HG03280 (cell line): ENCODE data around the gene VPS8.
"Not testable (repeated sequence)": the region's sequence is repeated elsewhere in the genome, so short reads cannot be mapped to it uniquely, and the experiment has no call there.

Experiments used
- ATAC-seq: cut with Tn5 transposase; IDR thresholded peaks from one replicate; pipeline ENCODE4 v1.9.1; 2021; ENCODE audit warnings: mild to moderate bottlenecking, moderate library complexity; ENCODE audit not compliant: unreplicated experiment

VPS8 gene

DNA sequence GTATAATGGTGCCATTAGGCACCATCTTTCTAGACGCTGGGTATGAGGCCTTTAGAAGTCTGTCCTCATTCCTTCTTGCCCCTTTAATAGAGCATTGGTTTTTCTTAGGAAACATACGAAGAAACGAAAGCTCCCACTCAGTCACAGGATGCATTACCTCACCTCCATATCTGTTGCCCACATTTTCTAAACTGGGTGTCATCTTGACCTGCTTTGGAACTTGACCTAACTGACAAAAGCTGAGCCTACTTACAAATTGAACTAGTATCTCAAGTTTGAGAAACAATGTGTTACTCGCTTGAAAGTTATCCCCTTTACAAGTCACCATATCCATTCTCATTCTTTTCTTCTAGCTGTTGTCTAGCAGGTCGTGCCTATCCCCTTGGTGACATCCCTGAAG, 102.7 kb downstream of the VPS8 start:
- ATAC-seq = no peak

DNA sequence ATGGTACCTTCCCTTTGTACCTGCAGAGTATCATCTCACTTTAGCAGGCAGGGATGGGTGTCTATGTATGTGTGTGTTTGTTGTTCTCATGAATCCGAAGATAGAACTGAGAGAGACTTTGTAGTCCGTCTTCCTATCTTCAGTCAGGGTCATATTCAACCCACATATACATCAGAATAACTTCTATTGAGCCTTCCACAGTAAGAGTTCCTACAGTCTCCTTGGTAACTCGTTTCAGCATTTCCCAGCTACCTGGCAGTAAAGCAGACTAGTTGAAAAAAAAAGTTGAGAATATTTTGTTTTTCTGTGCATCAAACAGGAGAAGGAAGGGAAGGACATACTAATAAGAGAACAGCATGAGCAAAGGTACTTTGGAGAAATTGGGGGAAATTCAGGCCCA, 106.8 kb downstream of the VPS8 start:
- no peak for ATAC-seq

DNA sequence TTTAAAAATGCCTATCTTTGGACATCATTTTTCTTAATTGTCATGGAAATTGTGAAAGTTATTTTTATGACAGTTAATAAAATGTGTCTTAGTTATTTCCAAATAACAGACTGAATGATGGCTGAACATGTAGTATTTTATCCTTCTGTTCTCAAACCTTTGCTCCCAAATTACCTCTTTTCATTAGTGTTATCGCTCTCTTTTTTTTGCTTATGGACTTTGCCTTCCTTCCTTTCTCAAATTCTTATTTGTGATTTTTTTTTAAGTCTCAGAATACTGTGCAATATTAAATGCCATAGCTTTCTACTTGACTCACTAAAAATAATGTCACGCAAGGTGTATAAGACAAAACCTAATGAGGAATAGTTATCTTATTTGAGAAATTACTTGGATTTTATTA, 107.7 kb downstream of the VPS8 start:
- no peak for ATAC-seq

DNA sequence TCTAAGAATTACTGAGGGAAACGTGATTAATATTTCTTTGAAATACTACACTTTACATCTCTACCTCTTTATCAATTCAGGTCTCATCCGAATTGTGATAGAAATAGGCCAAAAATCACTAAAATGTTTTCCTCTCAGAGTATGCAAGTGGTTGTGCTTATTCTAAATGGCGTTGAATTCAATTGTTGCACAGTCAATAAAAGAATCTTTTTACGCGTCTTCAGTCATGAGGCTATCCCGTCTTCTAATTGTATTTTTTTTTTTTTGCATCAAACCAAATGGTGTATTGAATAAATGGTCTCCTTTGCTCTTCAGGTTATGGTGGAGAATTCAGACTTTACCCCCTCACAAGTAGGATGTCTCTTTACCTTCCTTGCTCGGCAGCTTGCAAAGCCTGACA, 112.6 kb downstream of the VPS8 start:
- no peak for ATAC-seq

DNA sequence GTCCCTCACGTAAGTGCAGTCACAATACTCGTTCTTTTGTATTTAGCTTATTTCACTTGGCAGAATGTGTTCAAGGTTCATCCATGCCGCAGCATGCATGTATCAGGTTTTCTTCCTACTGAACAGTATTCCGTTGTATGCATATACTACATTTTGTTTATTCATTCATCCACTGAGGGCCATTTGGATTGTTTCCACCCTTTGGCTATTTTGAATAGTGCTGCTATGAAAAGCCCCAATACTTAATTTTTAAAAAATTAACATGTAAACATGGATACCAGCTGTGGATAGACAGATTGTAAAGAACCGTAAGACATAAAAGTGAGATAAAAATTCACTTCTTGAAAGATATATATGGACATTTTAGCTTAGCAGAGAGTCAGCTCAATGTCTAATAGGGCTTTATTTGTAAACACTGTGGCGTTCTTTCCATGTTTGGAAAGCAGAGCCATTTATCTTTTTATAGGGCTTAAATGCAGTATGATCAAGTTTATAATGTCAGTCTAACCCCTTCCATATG, 115.9 kb downstream of the VPS8 start:
- ATAC-seq = no peak

DNA sequence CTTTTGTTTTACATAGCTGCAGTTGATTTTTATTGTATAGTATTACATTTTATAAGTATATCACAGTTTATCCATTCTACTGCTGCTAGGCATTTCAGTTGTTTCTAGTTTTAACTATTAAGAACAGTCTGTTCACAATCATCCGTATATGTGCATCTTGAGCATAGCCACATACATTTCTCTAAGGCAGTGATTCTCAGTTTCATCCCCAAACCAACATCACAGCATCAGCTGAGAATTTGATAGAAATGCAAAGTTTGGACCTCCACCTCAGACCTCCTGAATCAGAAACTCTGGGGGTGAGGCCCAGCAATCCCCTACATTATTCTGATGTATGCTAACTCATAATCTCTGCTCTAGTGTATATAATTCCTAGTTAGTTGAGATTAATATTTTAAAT, 120.8 kb downstream of the VPS8 start:
- ATAC-seq = no peak

DNA sequence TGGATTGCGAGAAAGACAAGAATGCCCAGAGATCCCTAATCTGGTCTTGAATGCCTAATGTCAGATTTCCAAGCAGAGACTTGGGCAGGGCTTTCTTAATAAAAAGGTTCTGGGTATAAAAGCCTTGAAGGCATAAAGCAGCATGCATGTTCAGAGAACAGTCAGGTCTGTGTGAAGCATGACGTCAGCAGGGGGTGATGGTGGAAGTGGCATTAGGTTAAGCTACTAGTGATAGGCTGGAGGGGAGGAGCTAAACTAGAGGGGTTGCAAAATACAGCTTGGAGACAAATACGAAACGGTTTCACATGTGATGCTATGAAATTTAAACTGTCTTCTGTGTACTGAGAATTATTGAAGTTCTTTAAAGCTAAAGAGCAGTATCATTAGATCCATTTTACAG, 125.6 kb downstream of the VPS8 start:
- ATAC-seq = no peak

DNA sequence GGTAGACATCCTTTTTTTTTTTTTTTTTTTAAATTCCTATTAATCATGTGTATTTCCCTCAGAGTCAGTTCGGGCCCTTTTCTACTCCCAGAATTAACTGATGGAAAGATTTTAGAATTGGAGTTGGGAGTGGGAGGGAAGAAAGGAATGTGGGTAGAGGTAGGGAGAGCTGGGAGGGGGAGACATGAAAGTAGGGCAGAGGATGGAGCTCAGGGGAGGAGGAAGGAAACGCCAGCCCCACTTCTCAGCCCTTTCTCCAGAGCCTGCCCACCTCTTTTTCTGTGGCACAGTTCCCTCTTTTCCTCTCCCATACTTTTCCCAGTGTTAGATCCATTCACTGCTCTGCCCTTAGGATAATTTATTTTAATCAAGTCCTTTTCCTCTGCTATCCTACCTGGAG, 129.4 kb downstream of the VPS8 start:
- no peak for ATAC-seq

DNA sequence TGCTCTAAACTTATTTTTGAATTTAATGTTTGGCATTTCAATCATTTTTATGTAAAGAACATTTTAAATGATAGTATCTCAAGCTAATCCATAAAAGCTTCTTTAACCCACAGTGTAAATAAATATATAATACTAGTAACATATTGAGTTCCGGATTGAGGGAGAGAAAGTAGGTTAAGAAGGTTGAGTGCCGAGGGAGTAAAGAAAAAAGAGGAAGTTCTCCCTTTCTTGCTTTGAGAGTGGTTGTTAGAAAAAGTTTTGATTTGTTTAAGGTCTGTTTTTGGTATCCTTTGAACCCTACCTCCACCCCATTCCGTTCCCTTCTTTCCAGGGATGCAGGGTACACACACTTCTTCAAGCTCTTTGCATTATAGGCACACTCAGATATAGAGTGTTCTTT, 130.8 kb downstream of the VPS8 start:
- ATAC-seq = no peak

DNA sequence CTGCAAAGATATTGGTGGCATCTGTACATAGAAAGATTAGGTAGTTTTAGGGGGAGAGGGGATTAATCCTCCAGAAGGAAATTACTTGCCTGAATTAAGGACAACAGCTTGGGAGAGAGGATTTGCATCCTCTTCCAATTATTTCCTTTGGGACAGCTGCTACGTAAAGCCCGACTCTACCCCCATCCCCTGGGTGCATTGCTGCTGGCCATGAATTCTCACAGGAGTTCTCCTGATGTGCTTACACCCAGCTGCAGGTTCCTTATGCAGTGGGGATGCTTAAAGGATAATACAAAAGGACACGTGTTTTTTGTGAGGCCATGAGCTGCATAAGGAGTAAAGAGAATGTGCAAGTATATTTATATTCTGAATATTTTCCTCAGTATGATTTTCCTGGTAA, 132.3 kb downstream of the VPS8 start:
- no peak for ATAC-seq

DNA sequence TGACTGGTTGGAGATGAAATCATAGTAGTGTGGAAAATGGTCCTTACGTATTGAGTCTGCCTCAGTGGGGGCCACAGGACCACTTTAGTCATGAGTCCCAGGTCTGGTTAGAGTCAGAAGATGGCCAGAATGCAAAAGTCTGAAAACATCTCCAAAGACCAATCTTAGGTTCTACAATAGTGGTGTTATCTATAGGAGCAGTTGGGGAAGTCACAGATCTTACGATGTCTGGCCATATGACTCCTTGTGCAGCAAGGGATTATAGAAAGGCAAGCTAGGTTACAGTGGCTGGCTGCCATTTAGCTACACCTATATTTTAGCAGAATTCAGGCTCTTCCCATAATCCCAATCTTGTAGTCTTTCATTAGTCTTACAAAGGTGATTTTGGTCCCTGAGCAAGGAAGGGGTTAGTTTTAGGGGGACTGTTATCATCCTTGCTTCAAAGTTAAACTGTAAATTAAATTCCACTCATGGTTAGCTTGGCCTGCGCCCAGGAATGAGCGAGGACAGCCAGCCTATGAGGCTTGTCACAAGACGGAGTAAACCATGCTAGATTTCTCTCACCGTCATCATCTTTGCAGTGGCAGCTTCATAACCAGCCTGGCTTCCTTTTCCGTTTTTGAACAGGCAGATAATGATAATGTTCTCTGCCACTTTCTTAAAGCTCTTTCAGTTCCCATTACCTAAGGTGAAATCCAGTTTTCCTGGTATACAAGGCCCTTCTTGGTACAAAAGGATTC, 134.1 kb downstream of the VPS8 start:
- ATAC-seq = no peak

DNA sequence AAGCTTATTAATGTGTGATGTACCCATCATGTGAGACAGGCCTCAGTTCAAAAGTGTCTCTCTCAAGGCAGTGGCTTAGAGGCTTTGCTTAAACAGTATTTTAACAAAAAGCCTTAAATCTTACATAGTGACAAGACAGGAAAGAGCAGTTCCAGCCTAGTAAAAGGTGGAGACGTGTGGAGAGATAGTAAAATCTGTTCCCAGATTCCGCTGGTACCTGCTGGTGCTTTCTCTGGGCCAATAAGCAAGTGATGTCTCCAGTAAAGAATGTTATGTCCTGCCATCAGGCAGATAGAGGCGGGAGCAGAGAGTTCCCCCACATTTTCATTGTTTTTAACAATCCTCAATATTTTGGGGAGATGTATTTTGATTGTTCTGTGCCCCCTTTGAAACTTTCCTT, 135.0 kb downstream of the VPS8 start:
- ATAC-seq = no peak

DNA sequence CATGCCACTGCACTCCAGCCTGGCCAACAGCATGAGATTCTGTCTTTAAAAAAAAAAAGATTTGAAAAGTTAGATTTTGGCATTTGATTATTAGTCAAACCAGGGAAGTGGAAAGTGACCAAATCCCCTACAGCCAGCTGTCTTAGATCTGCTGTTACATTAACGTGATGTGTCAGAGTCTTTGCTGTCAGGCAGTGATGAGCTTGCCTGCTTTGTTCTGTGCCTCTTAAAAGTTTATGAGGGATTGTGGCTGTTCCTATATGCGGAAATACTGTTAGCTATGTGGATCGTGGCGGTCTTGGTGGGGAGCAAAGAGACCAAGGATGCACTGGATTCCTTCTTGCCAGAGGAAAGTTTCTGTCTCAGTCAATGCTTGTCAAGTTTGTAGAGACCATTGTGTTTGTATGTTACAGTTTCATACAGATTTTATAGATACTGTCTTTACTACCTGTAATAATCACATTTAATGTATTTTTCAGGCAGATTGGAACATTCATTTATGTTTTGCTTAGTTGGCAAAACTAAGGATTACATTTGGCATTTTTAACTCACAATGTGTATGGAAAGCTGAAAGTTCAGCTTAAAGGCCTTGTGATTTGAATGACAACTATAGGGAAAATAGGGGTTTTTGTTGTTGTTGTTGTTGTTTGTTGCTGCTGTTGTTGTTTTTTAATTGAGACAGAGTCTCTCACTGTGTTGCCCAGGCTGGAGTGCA, 137.4 kb downstream of the VPS8 start:
- ATAC-seq = no peak

DNA sequence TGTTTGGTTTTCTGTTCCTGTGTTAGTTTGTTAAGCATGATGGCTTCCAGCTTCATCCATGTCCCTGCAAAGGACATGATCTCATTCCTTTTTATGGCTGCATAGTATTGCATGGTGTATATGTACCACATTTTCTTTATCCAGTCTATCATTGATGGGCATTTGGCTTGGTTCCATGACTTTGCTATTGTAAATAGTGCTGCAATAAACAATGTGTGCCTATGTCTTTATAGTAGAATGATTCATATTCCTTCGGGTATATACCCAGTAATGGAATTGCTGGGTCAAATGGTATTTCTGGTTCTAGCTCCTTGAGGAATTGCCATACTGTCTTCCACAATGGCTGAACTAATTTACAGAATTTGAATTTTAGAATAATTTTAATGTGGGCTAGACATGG, 138.8 kb downstream of the VPS8 start:
- not testable (repeated sequence) for ATAC-seq

DNA sequence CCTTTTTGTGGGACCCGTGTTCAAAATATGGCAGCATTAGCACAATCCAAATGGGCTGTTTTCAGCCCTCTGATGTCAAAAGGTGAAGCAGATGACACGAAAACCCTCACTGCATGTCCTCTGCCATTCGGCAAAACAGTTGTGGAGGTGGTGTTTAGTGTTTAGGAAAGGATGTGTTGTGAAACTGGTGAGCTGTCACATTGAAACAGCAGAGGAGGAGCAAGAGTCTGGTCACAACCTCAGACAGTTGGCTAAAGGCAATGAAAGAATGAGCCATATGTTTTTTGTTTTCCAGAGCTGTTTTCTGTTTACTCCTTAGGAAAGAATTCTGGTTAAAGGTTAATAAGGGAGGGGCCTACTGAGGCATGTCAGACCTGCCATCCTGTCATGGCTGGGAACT, 140.7 kb downstream of the VPS8 start:
- no peak for ATAC-seq

DNA sequence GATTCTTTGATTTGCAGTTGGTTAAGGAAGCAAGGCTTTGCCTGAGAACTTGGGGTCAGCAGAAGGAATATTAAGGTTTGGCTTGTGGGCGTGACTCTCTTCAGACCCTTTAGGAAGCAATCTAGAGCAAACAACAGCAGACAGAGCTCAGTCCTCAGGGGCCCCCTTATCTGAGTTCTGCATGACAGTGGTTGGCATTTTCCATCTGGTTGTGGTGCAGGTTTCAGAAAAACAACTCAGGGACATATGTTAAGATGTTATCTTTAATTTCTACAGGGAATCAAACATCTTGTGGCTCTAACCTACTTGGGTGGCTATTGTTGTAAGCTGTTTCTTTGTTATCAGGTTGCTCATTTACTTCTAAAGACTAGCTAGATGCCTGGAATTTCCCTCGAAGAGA, 141.4 kb downstream of the VPS8 start:
- ATAC-seq = no peak

DNA sequence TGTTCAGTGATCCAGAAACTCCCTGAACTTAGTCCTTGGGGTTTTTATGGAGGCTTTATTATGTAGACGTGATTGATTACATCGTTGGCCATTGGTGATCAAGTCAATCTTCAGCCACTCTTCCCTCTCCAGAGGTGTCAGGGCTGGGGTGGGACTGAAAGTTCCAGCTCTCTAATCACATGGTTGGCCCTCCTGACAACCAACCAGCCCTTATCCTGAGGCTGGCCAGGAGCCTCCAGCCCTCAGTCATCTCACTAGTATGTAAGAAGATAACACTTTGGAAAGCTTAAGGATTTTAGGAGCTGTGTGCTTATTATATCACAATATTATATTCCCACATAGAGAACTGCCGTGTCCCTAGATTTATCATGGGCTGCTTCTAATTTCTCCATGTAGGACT, 142.3 kb downstream of the VPS8 start:
- no peak for ATAC-seq

DNA sequence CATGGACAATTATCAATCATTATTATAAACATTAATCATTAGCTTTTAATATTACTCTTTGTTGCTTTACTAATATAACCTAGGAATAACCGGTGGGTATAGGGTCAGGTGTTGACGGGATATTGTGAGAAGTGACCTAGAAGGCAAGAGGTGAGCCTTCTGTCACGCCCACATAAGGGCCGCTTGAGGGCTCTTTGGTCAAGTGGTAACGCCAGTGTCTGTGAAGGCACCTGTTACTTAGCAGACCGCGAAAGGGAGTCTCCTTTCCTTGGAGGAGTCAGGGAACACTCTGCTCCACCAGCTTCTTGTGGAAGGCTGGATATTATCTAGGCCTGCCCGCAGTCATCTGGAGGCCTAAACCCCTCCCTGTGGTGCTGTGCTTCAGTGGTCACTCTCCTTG, 142.9 kb downstream of the VPS8 start:
- ATAC-seq = not testable (repeated sequence)

DNA sequence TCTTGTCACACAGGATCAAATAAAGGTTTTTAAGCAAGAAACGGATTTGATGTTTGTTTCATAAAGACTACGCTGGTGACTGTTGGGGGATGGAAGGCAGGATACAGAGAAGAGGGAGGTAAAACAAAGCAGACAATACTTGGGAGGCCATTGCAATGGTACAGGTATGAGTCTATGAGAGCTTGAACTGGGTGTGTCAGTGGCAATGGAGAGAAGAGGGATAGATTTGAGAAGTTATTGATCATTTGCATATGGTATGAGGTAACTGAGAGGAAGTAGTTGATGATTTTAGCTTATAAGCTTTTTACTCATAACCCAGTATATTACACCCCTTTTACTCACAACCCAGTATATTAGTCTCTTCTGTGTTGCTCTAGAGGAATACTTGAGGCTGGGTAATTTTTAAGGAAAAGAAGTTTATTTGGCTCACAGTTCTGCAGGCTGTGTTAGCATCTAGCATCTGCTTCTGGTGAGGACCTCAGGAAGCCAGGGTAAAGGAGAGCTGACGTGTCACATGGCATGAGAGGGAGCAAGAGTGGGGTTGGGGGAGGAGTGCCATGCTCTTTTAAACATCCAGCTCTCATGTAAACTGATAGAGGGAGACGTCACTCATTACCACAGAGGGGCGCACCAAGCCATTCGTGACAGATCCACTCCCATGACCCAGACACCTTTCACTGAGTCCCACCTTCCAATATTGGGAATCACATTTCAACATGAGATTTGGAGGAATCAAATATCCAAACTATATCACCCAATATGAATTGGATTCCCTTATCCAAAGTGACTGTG, 153.9 kb downstream of the VPS8 start:
- no peak for ATAC-seq

DNA sequence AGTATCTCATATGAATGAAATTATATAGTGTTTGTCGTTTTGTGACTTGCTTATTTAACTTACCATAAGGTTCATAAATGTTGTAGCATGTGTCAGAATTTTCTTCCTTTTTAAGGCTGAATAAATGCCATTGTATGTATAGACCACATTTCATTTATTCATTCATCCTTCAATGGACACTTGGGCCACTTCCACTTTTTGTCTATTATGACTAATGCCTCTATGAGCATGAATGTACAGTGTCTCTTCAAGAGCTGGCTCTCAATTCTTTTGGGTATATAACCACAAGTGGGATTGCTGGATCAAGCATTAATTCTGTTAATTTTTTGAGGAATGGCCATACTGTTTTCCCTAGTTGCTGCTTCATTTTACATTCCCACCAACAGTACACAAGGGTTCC, 156.1 kb downstream of the VPS8 start:
- no peak for ATAC-seq

DNA sequence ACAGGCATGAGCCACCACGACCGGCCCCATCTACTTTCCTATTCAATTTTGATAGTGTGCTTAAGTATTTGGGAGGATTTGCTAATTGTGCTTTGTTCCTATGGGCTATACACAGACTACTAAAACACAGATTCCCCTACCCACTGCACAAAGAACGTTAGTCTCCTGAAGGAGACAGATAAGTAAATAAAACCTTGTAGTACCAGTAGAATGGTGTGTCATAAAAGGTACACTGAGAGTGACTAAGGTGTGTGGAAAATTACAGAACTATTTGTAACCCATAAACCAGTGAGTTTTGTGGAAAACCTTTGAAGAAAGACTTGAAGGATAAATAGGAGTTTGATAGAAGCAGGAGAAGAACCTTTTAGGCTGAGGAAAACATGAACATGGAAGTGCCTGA, 158.2 kb downstream of the VPS8 start:
- no peak for ATAC-seq

DNA sequence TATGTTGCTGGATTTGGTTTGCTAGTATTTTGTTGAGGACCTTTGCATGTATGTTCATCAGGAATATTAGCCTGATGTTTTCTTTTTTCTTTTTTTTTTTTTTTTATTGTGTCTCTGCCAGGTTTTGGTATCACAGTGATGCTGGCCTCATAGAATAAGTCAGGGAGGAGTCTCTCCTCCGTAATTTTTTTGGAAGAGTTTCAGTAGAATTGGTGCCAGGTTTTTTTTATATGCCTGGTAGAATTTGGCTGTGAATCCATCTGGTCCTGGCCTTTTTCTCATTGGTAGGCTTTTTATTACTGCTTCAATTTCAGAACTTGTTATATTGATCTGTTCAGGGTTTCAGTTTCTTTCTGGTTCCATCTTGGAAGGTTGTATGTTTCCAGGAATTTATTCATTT, 165.8 kb downstream of the VPS8 start:
- no peak for ATAC-seq
